GM21737 (cell line): ENCODE data around the gene MAP4K4.
"Not testable (repeated sequence)": the region's sequence is repeated elsewhere in the genome, so short reads cannot be mapped to it uniquely, and the experiment has no call there.

Source experiments
- ATAC-seq: cut with Tn5 transposase; IDR thresholded peaks from one replicate; pipeline ENCODE4 v1.9.1; 2021; ENCODE audit warnings: mild to moderate bottlenecking, moderate library complexity; ENCODE audit not compliant: unreplicated experiment

Gene MAP4K4

DNA sequence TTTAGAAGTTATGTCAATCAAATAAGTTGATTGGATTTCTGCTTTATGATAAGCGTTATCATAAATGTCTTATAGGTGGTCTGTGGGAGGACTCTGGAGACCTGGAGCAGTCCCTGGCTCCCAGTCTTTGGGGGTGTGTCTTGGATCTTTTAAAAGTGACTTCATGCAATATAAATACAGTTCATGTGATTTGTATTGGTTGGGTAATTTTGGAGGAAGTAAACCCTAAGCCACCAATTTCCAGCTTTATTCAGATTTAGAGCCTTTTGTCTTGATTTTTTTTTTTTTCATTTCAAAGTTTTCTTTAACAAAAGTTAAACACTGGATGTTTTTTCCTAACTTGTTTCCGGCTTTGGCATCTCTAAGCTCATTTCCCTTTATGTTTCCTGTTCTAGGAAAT lies 68.8 kb downstream of the MAP4K4 start:
- ATAC-seq = no peak

DNA sequence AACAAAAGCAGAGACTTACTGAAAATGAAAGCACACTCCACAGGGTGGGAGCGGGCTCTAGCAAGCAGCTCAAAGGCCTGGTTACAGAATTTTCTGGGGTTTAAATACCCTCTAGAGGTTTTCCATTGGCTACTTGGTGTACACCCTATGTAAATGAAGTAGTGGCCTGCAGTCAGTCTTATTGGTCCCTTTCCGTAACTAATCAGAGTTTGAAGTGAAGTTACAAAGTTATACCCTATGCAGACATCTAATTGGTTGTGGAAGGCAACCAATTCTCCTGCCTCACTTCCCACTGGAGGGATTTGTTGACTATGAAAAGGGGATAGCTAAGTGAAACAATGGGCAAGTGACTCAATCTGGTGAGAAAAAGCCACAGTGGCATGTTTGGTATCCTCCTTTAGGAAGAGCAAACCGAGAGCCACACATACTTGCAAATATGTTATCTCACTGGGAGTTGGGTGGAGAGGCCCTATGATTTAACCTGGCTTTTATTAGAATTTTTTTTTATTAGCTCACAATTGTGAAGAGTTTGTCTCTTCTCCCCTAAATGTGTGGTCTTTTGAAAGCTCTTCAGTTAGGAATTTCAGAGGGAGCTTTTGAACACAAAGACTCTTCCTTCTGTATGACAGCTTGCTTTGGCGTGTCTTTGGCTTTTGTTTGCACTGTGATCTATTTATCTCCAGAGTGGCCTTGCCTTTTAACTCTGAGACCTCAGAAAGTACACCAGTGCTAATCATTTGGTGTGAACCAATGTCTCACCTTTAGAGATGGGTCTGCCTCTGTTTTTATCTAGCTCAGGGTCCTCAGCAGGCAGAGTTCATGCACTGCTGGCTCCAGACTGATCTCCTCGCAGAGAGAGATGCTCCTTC lies 69.6 kb downstream of the MAP4K4 start:
- no peak for ATAC-seq

DNA sequence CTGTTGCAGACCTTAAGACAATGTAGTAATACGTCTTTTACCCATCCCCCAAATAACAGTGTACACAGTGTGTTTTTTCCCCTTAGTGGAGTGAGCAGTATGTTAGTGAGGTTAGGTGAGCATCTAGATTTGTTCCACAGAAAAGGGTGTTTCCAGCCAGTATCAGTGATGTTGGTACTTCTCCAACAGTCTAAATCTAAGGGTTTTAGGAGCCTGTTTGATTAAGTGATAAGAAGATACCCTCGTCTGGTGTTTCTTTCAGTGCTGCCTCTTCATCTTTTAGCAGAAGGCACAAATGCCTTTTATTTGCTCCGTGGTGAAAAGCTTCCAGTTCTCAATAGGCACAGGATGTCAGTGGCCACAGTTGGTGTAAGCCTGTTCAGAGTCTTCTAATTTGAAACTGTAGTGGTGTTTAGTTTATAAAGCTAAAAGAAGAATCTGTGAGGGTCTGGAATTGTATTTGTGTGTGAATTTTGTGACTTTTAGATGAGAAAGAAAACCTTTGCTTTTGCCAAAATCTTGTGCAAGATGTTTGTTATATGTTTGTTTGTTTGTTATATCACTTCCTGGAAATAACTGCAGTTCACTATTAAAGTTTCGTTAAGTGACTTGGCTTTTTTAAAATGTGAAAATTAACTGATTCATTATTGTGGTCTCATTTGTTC lies 71.2 kb downstream of the MAP4K4 start:
- no peak for ATAC-seq

DNA sequence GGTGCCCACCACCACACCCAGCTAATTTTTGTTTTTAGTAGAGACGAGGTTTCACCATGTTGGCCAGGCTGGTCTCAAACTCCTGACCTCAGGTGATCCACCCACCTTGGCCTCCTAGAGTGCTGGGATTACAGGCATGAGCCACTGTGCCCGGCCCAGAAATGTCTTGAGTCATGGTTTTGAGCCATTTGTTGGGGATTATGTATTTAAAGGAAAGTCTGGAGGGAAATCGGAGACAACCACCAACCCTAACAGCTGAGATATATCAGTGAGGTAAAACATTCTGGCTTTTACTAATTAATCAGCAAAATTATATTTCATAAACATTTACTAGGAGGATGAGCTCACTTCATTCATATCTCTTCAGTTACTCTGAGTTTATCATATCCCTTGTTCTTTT lies 72.2 kb downstream of the MAP4K4 start:
- ATAC-seq = not testable (repeated sequence)

DNA sequence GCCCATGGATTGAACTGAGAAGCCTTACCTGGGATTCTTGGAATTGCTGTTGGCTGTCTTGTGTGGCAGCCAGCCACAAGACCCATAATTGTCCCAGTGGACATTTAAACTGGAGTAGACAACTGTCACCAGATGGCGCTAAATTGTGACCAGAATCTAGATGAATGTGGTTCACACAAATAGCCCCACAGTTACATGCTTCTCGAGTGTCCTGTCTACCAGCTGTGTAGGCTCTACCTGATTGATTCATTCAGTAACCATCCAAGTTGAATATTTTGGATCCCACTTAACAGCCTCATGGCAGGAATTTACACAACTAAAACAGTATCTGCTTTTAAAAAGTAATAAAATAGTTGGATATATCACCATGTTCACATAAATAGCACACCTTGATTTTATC lies 73.2 kb downstream of the MAP4K4 start:
- ATAC-seq = no peak

DNA sequence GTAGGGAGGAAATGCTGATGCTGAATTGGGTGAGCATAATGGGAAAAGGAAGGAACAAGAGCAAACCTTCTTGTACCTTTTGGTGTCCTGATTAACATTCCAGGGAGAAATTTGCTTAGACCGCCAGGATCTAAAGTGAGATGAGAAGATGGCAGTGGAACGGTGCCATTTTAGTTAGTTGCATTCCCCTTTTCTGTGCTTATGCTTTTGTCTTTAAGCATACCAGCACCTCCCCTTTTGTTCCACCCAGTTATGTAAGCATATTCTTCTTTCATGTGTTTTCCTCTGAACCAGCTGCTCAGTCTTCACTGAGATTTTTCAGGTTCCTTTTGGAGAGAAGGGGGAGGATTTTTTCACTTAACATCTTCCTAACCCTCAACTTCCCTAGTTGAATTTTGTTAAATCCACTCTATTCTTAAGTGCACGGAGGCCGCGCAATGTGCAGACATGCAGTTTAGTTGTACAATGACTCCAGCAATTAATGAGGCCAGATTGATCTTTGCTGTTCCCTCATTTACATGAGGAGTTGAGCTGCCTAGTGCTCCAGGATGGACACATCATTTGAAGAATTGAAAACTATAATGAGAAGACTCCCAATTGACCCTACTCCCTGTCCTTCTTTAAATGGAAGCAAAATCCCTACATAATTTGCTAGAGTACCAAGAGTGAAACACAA lies 73.9 kb downstream of the MAP4K4 start:
- ATAC-seq = no peak

DNA sequence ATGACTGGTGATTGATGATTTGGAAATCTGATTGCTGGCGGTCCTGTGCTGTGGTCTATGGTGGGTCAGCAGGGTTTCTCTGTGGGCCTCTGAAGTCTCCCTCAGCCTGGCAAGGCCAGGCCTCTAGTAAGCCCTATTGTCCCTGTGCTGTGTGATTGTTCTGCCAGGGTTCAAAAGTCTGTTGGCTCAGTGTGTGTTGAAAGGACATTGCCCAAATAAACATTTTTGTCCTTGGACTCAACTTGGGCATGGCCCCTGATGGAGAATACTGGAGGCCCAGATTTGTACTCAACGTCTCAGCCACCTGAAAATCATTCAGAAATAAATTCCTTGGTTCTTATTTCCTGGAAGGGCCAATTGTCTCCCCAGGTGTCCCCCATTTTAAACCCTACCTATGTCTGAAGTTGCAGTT lies 74.4 kb downstream of the MAP4K4 start:
- ATAC-seq = no peak

DNA sequence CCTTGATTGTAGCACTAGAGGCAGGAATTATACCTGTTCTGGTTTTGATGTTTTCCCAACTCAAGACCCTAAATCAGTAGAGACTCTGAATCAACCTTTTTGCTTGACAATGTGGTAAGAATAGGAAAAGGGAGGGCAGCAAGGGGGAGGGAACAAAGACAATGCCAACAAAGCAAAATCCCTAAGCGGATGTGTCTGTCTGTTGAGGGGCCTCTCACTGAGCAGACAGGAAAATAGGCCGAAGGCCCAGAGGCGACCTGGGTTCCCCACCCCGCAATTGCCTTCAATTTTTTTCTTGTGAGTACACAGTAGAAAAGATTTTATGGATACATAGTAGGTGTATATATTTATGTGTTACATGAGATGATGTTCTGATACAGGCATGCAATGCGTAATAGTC lies 75.6 kb downstream of the MAP4K4 start:
- no peak for ATAC-seq

DNA sequence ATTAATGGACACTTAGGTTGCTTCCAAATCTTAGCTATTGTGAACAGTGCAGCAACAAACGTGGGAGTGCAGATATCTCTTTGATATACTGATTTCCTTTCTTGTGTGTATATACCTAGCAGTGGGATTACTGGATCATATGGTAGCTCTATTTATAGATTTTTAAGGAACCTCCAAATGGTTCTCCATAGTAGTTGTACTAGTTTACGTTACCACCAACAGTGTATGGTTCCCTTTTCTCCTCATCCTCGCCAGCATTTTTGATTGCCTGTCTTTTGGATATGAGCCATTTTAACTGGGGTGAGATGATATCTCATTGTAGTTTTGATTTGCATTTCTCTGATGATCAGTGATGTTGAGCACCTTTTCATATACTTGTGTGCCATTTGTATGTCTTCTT lies 76.5 kb downstream of the MAP4K4 start:
- ATAC-seq = not testable (repeated sequence)

DNA sequence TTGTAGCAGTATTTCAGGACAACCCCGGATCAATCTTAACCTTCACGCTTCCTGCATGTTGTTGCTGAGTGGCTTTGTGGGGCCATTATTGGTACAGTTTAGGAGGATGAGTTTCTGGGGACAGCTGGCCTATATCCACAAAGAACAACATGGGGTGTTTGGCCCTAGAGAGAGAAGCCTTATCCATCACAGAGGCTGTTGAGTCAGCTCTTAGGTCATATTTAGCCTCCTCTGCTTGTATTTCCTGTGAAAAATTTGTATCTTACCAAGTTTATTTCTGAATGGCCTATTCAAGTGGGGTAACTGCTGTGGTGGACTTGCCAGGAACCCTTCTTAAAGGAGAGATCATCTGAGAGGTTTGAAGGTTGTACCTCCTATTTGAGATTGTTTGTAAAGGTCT lies 77.6 kb downstream of the MAP4K4 start:
- ATAC-seq = no peak

DNA sequence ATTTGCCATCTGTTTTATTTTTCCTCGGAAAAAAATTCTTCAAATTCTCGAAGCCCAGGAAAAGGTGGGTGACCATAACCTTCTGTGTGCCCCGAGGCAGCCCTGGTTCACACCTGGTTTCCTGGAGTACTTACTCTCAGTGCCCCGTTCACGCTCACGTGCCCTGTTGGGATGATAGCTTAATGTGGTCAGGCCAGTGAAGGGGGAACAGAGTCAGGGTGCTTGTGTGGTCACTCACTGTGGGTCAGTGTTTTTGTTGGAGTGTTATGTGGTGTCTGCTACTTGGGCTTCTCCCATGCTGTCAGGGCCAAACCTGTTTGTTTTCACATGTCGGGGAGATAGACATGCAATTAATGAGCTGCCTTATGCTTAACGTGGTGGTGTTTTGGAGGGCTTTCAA lies 78.1 kb downstream of the MAP4K4 start:
- ATAC-seq = no peak

DNA sequence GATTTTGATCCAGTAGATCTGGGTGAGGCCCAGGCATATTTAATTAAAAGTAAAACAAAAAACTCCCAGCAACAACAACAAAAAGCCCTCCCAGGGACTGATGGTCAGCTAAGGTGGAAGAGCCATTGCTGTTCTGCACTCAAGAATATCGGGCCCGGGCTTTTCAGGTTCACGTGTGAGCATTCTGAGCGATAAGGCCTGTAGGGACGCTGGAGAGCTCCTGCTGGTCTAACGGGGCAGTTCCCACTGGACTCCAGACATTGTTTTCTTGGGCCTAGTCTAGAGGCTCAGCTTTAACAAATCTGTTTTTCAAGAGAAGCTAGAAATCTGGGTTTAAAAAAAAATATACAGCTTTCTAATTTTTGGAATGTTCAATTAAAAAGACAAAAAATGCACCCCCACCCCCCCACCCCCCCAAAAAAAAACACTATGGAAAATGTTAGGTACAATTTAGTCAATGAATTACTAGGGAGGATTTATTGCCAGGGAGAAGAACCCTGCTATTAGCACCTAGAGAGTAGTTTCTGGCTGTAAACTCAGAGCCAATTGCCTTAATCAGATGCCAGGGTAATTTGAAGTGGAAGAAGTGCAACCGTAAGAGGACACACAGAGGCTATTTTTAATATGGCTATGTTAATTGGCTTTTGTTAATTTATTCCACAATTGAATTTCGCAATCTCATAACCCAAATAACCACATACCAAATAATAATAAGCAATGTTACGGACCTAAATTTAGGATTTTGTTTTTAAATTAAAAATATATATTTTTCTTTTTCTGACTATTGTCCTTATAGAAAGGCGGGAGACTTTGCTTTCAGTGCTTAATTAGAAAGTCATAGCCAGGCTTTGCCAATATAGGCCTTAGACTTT lies 78.9 kb downstream of the MAP4K4 start:
- ATAC-seq = no peak

DNA sequence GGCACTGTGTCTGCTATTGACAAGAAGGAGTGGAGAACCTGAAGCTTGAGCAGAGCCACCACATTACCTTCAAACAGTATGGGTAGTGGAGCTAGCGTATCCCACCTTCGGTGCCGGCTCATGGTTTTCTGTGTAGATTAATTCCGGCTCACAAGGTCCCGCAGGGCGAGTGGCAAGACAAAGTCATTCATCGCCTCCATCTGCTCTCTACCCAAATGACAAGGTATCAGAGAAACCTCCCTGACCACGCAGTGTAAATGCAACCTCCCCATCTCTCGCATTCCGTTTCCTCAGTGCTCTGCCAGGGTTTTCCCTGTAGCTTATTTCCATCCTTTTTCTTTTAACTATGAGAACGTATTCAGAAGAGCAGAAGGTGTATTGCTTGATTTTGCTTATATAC lies 79.8 kb downstream of the MAP4K4 start:
- ATAC-seq = no peak

DNA sequence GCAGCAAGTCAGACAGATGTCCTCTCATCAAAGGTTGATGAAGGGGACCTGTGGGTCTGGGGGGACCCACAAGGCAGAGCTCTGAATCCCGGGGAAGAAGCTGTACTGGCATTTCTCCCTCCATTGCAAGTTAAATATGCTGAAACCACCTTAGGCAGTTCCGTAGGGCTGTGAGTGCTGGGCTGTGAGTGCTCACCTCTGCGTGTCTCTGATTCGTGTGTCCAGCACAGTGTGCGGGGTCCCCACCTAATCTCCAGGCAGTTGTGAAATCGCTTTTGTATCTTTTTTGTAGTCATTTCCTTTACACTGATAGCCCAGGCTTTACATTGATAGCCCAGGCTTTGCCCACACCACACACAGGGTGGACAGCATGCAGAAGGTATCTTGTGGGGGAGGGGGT lies 80.6 kb downstream of the MAP4K4 start:
- ATAC-seq = no peak

DNA sequence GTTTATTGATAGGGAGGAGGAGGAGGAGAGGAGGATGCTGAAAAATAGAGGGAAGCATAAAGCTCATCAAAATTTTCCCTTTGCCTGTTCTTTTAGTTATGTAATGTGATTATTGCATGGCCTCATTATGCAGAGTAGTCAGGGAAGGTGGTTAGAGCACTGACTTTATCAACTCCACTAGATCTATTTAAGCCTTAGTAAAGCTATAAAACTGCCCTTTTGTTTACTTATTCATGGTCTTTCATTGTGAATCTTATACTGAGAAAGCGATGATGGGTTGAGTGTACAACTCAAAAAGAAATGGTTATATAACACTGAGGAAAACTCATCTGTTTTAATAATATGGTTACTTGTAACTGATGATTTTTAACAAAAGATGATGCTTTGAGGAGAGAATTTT lies 81.7 kb downstream of the MAP4K4 start:
- ATAC-seq = no peak

DNA sequence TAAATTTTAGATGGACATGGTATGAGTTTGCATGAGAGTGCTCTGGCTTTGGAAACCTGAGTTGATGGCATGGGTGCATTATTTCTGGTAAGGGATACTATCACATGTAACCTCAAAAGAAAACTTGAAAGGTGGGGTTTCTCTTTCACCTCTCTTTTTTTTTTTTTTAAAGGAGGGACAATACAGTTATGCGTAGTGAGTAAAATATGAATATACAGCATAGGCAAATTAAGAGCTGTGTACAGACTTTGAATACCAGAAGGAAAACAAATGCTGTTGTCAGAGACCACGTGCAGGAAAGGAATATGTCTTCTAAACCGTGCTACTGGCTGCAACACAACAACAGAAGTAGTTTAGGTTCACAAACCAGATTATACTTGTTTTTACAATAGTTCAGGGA lies 82.1 kb downstream of the MAP4K4 start:
- ATAC-seq = no peak

DNA sequence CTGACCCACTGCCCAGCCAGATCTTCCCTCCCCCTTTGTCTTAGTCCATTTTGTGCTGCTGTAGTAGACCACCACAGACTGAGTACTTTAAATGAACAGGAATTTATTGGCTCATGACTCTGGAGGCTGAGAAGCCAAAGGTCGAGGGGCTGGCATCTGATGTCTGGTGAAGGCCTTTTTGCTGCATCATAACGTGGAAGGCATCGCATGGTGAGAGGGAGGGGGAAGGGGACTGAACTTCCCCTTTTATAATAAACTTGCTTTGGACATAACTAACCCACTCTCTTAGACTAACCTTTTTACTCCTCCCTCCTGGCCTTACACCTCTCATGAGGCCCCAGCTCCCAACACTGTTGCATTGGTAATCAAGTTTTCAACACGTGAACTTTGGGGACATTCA lies 83.8 kb downstream of the MAP4K4 start:
- ATAC-seq = no peak

DNA sequence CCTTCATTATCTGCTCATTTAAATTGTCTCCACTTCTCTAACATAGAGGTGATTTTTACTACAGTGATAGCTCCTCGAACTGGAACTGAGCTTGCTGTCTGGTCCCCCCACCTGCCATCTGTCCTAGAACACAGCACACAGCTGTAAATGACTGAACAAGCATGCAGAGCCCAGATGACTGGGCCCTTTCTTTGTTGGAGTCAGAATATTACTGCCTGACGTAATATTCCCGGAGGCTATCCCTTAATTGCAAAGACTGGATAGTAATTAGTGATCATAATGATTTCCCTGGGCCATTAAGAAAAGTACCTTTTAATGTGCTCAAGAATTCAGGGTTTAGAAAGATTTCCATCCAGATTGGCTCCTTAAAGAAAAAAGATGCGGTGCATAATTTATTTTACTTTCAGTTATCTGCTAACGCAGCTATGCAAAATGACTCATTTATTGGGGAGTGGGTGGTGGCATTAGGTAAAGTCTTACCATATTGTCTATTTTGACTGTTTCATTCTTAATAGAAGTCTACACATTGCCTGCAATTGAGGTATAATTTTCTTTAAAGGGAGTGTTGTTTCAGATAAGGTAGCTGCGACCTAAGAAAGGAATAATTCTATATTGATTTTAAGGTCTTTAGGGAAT lies 84.4 kb downstream of the MAP4K4 start:
- ATAC-seq = no peak

DNA sequence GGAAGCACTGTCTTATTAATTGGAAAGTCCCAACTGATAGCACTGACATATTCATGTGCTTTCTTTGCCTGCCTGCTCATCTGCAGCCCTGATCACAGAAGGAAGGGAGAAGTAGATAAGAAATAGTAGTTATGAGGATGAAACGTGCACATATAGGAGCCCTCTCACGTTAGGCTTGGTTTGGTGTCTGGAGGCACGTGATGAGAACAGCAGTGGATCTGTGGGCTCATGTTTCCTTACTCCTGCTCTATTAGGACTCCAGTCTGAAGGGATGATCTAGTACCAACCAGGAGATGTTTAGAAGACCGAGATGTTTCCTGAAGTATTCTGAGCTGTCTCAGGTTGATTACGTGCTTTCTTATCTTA lies 84.9 kb downstream of the MAP4K4 start:
- no peak for ATAC-seq

DNA sequence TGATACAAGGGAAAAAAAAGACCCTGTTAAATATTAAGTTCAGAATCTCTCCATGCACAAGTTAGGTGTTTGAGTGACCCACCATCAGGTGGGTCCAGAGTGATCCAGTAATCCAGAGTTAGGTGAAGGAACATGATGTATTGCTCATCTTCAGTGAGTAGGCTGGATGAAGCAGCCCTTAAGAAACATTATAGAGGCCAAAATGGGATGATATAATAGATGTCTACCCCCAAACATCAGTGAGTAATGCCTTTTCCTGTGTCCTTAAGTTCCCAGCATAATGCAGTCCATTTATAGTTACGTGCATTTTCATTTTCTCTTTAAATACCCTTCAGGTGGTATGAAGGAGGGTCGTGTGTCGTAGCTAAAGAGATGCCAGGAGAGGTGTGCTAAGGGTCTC lies 89.6 kb downstream of the MAP4K4 start:
- ATAC-seq = no peak

DNA sequence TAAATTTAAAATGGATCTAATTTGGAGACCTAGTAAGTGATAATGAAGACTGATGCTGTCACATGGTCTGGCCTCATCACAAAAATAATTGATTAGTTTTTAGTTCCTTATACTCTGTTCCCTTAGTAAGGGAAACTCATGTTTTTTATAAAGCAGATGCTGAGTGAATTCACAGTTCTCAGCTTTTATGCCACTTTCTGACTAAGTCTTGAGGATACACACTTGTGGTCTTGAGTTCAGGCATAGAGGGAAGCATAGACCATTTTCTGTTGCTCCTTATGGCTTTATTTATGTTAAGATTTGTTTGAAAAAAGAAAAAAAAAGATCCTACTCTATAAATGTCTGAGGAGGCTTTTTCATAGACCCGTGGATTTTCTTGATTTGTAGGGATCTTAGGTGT lies 91.1 kb downstream of the MAP4K4 start:
- ATAC-seq = no peak
